ENCODE results near the gene TUSC2.

TUSC2 gene

DNA sequence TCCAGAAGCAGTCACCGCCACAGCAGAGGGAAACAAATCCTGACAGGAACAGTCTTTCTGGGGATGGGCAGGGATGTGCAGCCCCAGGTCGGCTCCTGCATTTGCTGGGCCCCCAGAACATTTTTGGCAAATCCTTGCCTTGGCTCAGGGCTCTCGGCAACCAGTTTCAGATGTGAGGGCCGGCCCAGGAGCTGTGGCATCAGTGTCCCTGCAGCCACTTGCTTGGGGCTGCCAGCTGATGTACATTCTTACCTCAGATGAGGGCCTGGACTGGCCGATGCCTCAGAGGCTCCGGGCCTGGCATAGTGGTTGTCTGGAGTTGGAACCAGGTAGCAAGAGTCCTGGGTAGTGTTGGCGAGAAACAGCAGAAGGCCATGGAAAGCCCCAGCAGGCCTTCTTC is 26.8 kb upstream of the TUSC2 start:
- no peak overlapping the region for H3K4me3 ChIP-seq (ENCODE audit: low read depth, low read length)
- DNase-seq (ENCODE audit: low read depth) = no peak
- TF ChIP-seq, protein P1, sequence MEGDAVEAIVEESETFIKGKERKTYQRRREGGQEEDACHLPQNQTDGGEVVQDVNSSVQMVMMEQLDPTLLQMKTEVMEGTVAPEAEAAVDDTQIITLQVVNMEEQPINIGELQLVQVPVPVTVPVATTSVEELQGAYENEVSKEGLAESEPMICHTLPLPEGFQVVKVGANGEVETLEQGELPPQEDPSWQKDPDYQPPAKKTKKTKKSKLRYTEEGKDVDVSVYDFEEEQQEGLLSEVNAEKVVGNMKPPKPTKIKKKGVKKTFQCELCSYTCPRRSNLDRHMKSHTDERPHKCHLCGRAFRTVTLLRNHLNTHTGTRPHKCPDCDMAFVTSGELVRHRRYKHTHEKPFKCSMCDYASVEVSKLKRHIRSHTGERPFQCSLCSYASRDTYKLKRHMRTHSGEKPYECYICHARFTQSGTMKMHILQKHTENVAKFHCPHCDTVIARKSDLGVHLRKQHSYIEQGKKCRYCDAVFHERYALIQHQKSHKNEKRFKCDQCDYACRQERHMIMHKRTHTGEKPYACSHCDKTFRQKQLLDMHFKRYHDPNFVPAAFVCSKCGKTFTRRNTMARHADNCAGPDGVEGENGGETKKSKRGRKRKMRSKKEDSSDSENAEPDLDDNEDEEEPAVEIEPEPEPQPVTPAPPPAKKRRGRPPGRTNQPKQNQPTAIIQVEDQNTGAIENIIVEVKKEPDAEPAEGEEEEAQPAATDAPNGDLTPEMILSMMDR (conservative IDR thresholded peaks at IDR 0.05; ENCODE audit: low read depth, low read length) = no peak

- TF ChIP-seq, protein P1 (conservative IDR thresholded peaks at IDR 0.05; ENCODE audit: low read depth, low read length) = no peak
- no peak for DNase-seq (ENCODE audit: low read depth)
- H3K4me3 ChIP-seq (ENCODE audit: low read depth, low read length) = no peak overlapping the region
These were observed 26.3 kb upstream of the TUSC2 start for GRCh38 chr3:50354186-50354764.

- TF ChIP-seq, protein P1 (conservative IDR thresholded peaks at IDR 0.05; ENCODE audit: low read depth, low read length) = no peak
- DNase-seq (ENCODE audit: low read depth) = no peak
These were observed 25.4 kb upstream of the TUSC2 start for GRCh38 chr3:50353245-50354004.

GRCh38 chr3:50352781-50353180 is 24.8 kb upstream of the TUSC2 start:
- TF ChIP-seq, protein P1 (conservative IDR thresholded peaks at IDR 0.05; ENCODE audit: low read depth, low read length) = peak; percentile 57
- H3K4me3 ChIP-seq (ENCODE audit: low read depth, low read length) = no peak overlapping the region
- DNase-seq (ENCODE audit: low read depth) = peak; percentile 48

More at GRCh38 chr3:50353245-50354004, 25.4 kb upstream of the TUSC2 start:
- no peak overlapping the region for H3K4me3 ChIP-seq (ENCODE audit: low read depth, low read length)

DNA sequence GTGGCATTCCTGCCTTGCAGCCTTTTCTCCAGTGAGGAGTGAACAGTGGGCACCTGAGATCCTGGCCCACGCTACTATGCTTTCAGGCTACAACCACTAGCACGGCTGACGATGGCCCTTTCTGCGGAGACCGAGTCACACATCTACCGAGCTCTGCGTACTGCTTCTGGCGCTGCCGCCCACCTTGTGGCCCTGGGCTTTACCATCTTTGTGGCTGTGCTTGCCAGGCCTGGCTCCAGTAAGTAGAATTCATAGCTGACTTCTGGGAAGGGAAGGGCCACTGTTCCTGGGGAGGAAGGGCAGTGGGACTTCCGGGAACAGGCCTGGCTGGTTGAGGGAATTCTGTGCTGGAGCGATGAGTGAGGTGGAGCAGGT is 23.3 kb upstream of the TUSC2 start:
- TF ChIP-seq, protein P1 (conservative IDR thresholded peaks at IDR 0.05; ENCODE audit: low read depth, low read length) = no peak
- peak overlapping the region; percentile 99 for H3K4me3 ChIP-seq (ENCODE audit: low read depth, low read length)
- DNase-seq (ENCODE audit: low read depth) = no peak

DNA sequence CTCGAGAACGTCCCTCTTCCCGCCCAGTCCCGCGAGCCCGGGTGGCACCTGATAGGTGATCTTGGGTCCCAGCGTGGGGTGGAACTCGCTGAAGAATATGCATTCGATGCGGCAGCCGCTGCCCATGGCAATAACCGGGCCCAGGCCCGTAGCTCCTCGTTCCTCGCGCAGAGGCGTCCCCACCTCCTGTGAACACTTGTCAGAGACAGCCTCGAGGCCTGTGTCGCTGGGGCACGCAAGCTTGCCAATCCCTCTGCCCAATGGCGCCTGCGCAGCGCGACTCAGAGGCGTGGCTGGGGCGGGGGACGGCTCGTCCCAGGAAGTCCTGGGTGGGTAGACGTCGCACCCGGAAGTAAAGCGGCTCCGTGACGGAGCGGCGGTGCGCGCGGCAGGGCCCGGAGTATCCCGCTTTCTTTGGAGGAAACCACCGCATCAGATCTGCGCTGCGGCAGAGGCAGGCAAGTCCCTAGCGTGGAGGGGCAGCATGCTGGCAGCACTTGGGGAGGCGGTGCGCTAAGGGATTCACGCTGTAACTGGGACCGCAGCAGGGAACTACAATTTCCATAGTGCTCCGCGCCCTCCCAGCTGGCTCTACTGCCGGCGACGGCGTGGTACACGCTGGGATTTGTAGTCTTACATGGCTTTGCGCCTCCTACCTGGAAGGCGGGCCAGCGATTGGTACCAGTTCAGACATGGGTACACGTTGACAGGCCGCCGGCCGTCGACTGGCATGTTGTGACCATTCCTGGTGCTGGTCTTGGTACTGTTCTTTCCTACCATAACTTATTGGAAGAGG is 22.7 kb upstream of the TUSC2 start, which contains the start of the genes CYB561D2 and NPRL2:
TSS of gene CYB561D2 (plus strand) at position 336 of the 796 bp plus-strand sequence. CDS start 572 bp downstream, outside the sequence.
TSS of gene NPRL2 (minus strand) at position 249 of the 796 bp plus-strand sequence. CDS start at position 126, 123 bp downstream.
- TF ChIP-seq, protein P1 (conservative IDR thresholded peaks at IDR 0.05; ENCODE audit: low read depth, low read length) = no peak
- DNase-seq (ENCODE audit: low read depth) = peak; percentile 92
- peak within 1 kb of the TSS; percentile 99 for H3K4me3 ChIP-seq (ENCODE audit: low read depth, low read length)

Data from choroid plexus epithelial cell (primary cell).